H1 (cell line): ENCODE measurements around the gene CCDC107.

Source experiments
- CEBPB ChIP-seq: IDR thresholded peaks from 2 replicates; pipeline ENCODE4 v1.6.1; 2012; ENCODE audit warnings: low read depth, low read length
- CHD2 ChIP-seq: IDR thresholded peaks from 2 replicates; pipeline ENCODE4 v1.6.1; 2012; ENCODE audit warnings: low read length, improper control_type of control experiment
- CTCF ChIP-seq, 3 experiments: IDR thresholded peaks; 1 replicate in 2 of 3; 2 replicates in 1 of 3; pipeline versions ENCODE4 v1.5.1 to v1.6.1; 2011; ENCODE audit warnings: low read length in 3 of 3, mild to moderate bottlenecking in 3 of 3, inconsistent platforms in 2 of 3, low read depth in 1 of 3, moderate library complexity in 1 of 3; ENCODE audit not compliant: insufficient read depth in 1 of 3; ENCODE audit errors: control extremely low read depth in 1 of 3
- EP300 ChIP-seq, 2 experiments: IDR thresholded peaks; 1 replicate in 1 of 2; 2 replicates in 1 of 2; pipeline ENCODE4 v1.6.1; 2011 to 2012; ENCODE audit warnings: low read depth in 2 of 2, low read length in 2 of 2, mild to moderate bottlenecking in 2 of 2, borderline replicate concordance in 1 of 2, inconsistent platforms in 1 of 2, moderate library complexity in 1 of 2
- JUND ChIP-seq: IDR thresholded peaks from 2 replicates; pipeline ENCODE4 v1.6.1; 2011; ENCODE audit warnings: mild to moderate bottlenecking, improper control_type of control experiment, low read length
- POLR2A ChIP-seq, 2 experiments: IDR thresholded peaks; 1 replicate in 1 of 2; 2 replicates in 1 of 2; pipeline ENCODE4 v1.6.1; 2011; ENCODE audit warnings: low read depth in 2 of 2, low read length in 2 of 2, mild to moderate bottlenecking in 2 of 2; ENCODE audit errors: control extremely low read depth in 1 of 2
- TAF7 ChIP-seq: optimal IDR thresholded peaks from 2 replicates; pipeline ENCODE3; 2011; ENCODE audit warnings: low read depth, mild to moderate bottlenecking, inconsistent platforms, low read length, moderate library complexity, borderline replicate concordance

- TF ChIP-seq CTCF (IDR thresholded peaks at IDR 0.05; ENCODE audit: control extremely low read depth in 1 of 3, insufficient read depth in 1 of 3, low read depth in 1 of 3, low read length in 3 of 3) (peak; percentile 26 to 40 (median 26); a peak in 2 of 4 replicates), JUND (no peak), EP300 (IDR thresholded peaks at IDR 0.05; ENCODE audit: borderline replicate concordance in 1 of 2, low read depth in 2 of 2, low read length in 2 of 2) (no peak), TAF7 (no peak), CHD2 (no peak), POLR2A (IDR thresholded peaks at IDR 0.05; ENCODE audit: control extremely low read depth in 1 of 2, low read depth in 2 of 2, low read length in 2 of 2) (no peak), CEBPB (no peak)
Measured at GRCh38 chr9:35646153-35646532, 11.9 kb upstream of the CCDC107 start.
